ENCODE data around the gene MCF2L2. TPM values are rescaled to one million over a fixed set of nuclear protein-coding genes. Genes with fewer than 3 reads are reported as not detected.
A peak's percentile ranks its signal among the peaks of the same experiment; 100 is the strongest.
"Not testable (repeated sequence)": the region's sequence is repeated elsewhere in the genome, so short reads cannot be mapped to it uniquely, and the experiment has no call there.

MCF2L2 gene
- polyA plus RNA-seq, 2 of the 4 experiments (the other 2 are of a cell fraction) = 0.03 to 0.05 TPM

- POLR2A ChIA-PET = no interaction called here
- no peaks in the 10 kb centered on the region for H3K4me1 ChIP-seq
- no peak overlapping the region for H3K4me3 ChIP-seq
- no peak for DNase-seq (ENCODE audit: low read depth in 1 of 2, low spot score in 1 of 2)
- H3K9me3 ChIP-seq = no peaks in the 10 kb centered on the region
- no peak overlapping the region for H3K4me2 ChIP-seq
- WGBS (ENCODE audit: missing lambda C conversion rate) = 96% methylated on average over 3 of the region's 3 CpGs
- no peak for ATAC-seq
- FAIRE-seq = no peak
- TF ChIP-seq PBX3 (IDR thresholded peaks at IDR 0.05) (no peak), MYC (IDR thresholded peaks at IDR 0.05; ENCODE audit: borderline replicate concordance, low read length) (no peak), ZNF302 (CRISPR knock-in tag; IDR thresholded peaks at IDR 0.05) (no peak), HOXA7 (CRISPR knock-in tag; IDR thresholded peaks at IDR 0.05) (no peak), ESRRA (IDR thresholded peaks at IDR 0.05; ENCODE audit: borderline replicate concordance, low read length) (no peak), MAX (IDR thresholded peaks at IDR 0.05) (no peak), HOXB5 (CRISPR knock-in tag; IDR thresholded peaks at IDR 0.05) (no peak), EHF (CRISPR knock-in tag; IDR thresholded peaks at IDR 0.05) (no peak), CBX8 (IDR thresholded peaks at IDR 0.05) (no peak), SMC3 (IDR thresholded peaks at IDR 0.05) (no peak), MAZ (IDR thresholded peaks at IDR 0.05; ENCODE audit: borderline replicate concordance, low read depth, low read length) (no peak), JUNB (IDR thresholded peaks at IDR 0.05) (no peak), CHD4 (IDR thresholded peaks at IDR 0.05; ENCODE audit: borderline replicate concordance) (no peak)
- TF ChIP-seq, protein P1, sequence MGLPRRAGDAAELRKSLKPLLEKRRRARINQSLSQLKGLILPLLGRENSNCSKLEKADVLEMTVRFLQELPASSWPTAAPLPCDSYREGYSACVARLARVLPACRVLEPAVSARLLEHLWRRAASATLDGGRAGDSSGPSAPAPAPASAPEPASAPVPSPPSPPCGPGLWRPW (IDR thresholded peaks at IDR 0.05) = no peak
- TF ChIP-seq, protein P2, sequence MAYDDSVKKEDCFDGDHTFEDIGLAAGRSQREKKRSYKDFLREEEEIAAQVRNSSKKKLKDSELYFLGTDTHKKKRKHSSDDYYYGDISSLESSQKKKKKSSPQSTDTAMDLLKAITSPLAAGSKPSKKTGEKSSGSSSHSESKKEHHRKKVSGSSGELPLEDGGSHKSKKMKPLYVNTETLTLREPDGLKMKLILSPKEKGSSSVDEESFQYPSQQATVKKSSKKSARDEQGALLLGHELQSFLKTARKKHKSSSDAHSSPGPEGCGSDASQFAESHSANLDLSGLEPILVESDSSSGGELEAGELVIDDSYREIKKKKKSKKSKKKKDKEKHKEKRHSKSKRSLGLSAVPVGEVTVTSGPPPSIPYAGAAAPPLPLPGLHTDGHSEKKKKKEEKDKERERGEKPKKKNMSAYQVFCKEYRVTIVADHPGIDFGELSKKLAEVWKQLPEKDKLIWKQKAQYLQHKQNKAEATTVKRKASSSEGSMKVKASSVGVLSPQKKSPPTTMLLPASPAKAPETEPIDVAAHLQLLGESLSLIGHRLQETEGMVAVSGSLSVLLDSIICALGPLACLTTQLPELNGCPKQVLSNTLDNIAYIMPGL (CRISPR knock-in tag; IDR thresholded peaks at IDR 0.05; ENCODE audit: borderline replicate concordance) = no peak
- TF ChIP-seq, protein P3, sequence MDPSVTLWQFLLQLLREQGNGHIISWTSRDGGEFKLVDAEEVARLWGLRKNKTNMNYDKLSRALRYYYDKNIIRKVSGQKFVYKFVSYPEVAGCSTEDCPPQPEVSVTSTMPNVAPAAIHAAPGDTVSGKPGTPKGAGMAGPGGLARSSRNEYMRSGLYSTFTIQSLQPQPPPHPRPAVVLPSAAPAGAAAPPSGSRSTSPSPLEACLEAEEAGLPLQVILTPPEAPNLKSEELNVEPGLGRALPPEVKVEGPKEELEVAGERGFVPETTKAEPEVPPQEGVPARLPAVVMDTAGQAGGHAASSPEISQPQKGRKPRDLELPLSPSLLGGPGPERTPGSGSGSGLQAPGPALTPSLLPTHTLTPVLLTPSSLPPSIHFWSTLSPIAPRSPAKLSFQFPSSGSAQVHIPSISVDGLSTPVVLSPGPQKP (IDR thresholded peaks at IDR 0.05; ENCODE audit: low read depth, low read length) = no peak
- TF ChIP-seq, protein P4, sequence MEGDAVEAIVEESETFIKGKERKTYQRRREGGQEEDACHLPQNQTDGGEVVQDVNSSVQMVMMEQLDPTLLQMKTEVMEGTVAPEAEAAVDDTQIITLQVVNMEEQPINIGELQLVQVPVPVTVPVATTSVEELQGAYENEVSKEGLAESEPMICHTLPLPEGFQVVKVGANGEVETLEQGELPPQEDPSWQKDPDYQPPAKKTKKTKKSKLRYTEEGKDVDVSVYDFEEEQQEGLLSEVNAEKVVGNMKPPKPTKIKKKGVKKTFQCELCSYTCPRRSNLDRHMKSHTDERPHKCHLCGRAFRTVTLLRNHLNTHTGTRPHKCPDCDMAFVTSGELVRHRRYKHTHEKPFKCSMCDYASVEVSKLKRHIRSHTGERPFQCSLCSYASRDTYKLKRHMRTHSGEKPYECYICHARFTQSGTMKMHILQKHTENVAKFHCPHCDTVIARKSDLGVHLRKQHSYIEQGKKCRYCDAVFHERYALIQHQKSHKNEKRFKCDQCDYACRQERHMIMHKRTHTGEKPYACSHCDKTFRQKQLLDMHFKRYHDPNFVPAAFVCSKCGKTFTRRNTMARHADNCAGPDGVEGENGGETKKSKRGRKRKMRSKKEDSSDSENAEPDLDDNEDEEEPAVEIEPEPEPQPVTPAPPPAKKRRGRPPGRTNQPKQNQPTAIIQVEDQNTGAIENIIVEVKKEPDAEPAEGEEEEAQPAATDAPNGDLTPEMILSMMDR (IDR thresholded peaks at IDR 0.05) = no peak
- TF ChIP-seq, protein P5, sequence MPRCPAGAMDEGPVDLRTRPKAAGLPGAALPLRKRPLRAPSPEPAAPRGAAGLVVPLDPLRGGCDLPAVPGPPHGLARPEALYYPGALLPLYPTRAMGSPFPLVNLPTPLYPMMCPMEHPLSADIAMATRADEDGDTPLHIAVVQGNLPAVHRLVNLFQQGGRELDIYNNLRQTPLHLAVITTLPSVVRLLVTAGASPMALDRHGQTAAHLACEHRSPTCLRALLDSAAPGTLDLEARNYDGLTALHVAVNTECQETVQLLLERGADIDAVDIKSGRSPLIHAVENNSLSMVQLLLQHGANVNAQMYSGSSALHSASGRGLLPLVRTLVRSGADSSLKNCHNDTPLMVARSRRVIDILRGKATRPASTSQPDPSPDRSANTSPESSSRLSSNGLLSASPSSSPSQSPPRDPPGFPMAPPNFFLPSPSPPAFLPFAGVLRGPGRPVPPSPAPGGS (IDR thresholded peaks at IDR 0.05) = no peak
- CTCF ChIA-PET = no interaction called here
- H3K27ac ChIP-seq = no peak overlapping the region
Measured at GRCh38 chr3:183230826-183231225, 197.6 kb downstream of the MCF2L2 start.

GRCh38 chr3:183230251-183230650 lies 198.2 kb downstream of the MCF2L2 start:
- whole genome bisulfite sequencing (ENCODE audit: missing lambda C conversion rate) = 83% methylated on average over 8 of the region's 8 CpGs
- TF ChIP-seq MAFK (IDR thresholded peaks at IDR 0.05; ENCODE audit: partially characterized antibody) = peak; percentile 48
- H3K4me3 ChIP-seq; H3K9me3 ChIP-seq; H3K27ac ChIP-seq; H3K4me2 ChIP-seq; CTCF ChIA-PET; FAIRE-seq; ATAC-seq; POLR2A ChIA-PET; H3K4me1 ChIP-seq; DNase-seq (ENCODE audit: low read depth in 1 of 2, low spot score in 1 of 2): not testable (repeated sequence)
